WERI-Rb-1 (cell line): ENCODE measurements around the gene AXL.
A peak's percentile ranks its signal among the peaks of the same experiment; 100 is the strongest.

Source experiments
- DNase-seq: peaks from one replicate; pipeline ENCODE4 v3.0.0-alpha.2; 2020
- H3K27ac ChIP-seq: fragments of 250-450 bp; sonication (Bioruptor Pico); 2 replicates; pipeline ENCODE4 v1.5.1; 2020; ENCODE audit warnings: mild to moderate bottlenecking, moderate library complexity
- H3K27me3 ChIP-seq: fragments of 250-450 bp; sonication (Bioruptor Pico); 2 replicates; pipeline ENCODE4 v1.5.1; 2021; ENCODE audit warnings: mild to moderate bottlenecking, low read depth, moderate library complexity; ENCODE audit not compliant: insufficient read depth, severe bottlenecking
- H3K36me3 ChIP-seq: fragments of 250-450 bp; sonication (Bioruptor Pico); 2 replicates; pipeline ENCODE4 v1.5.1; 2020; ENCODE audit warnings: mild to moderate bottlenecking, moderate library complexity
- H3K4me3 ChIP-seq: 2 replicates; pipeline ENCODE4 v1.5.1; 2011; ENCODE audit warnings: low read depth, mild to moderate bottlenecking, control low read depth, low read length
- H3K9me3 ChIP-seq: fragments of 250-450 bp; sonication (Bioruptor Pico); 2 replicates; pipeline ENCODE4 v1.5.1; 2021; ENCODE audit warnings: mild to moderate bottlenecking, moderate library complexity; ENCODE audit not compliant: severe bottlenecking
- CTCF ChIP-seq: IDR thresholded peaks from 2 replicates; pipeline ENCODE4 v1.5.1; 2011; ENCODE audit warnings: low read depth, mild to moderate bottlenecking, control low read depth, inconsistent platforms, low read length

AXL gene

GRCh38 chr19:41304706-41305483 is 85.9 kb downstream of the AXL start:
- Histone ChIP-seq H3K36me3 (peaks cover 85% of the 10 kb centered on the region), H3K4me3 (no peak overlapping the region), H3K9me3 (no peaks in the 10 kb centered on the region), H3K27me3 (no peaks in the 10 kb centered on the region), H3K27ac (no peak overlapping the region)
- TF ChIP-seq CTCF = no peak
- DNase-seq = no peak

GRCh38 chr19:41305927-41306793 is 87.1 kb downstream of the AXL start:
- peaks cover 73% of the 10 kb centered on the region for H3K36me3 ChIP-seq
- no peak overlapping the region for H3K27ac ChIP-seq
- TF ChIP-seq CTCF = no peak
- H3K27me3 ChIP-seq = no peaks in the 10 kb centered on the region
- DNase-seq = no peak
- H3K9me3 ChIP-seq = no peaks in the 10 kb centered on the region
- no peak overlapping the region for H3K4me3 ChIP-seq

- no peak for DNase-seq
- H3K27me3 ChIP-seq = no peaks in the 10 kb centered on the region
- TF ChIP-seq CTCF = no peak
- no peak overlapping the region for H3K4me3 ChIP-seq
- no peaks in the 10 kb centered on the region for H3K9me3 ChIP-seq
- H3K36me3 ChIP-seq = peaks cover 63% of the 10 kb centered on the region
- no peak overlapping the region; the same call in 1 of the 2 replicates for H3K27ac ChIP-seq
Measured at GRCh38 chr19:41307090-41307875, 88.3 kb downstream of the AXL start.

- peak overlapping the region; percentile 75 for H3K27ac ChIP-seq
- no peak overlapping the region for H3K4me3 ChIP-seq
- no peak for DNase-seq
- peaks cover 63% of the 10 kb centered on the region for H3K36me3 ChIP-seq
- no peaks in the 10 kb centered on the region for H3K27me3 ChIP-seq
- TF ChIP-seq CTCF = no peak
- no peaks in the 10 kb centered on the region for H3K9me3 ChIP-seq
Measured at GRCh38 chr19:41307954-41308449, 89.0 kb downstream of the AXL start.

GRCh38 chr19:41308450-41309179 is 89.6 kb downstream of the AXL start:
- Histone ChIP-seq H3K27ac (peak overlapping the region; percentile 75), H3K36me3 (peaks cover 63% of the 10 kb centered on the region), H3K27me3 (no peaks in the 10 kb centered on the region), H3K9me3 (no peaks in the 10 kb centered on the region), H3K4me3 (no peak overlapping the region)
- peak; percentile 77 for TF ChIP-seq CTCF
- DNase-seq = peak; percentile 89
